Smooth muscle cell (in vitro differentiated cells): Measurements from ENCODE around the gene FAM81A. TPM values are rescaled to one million over a fixed set of nuclear protein-coding genes. Genes with fewer than 3 reads are reported as not detected.

ENCODE experiments used
- DNase-seq: peaks from one replicate; lab custom pipeline; 2025; ENCODE audit not compliant: unreplicated experiment; lab: John Stamatoyannopoulos, UW
- H2AFZ ChIP-seq: fragments of 200-600 bp; sonication (generic); 2 replicates; pipeline ENCODE4 v1.6.0; 2016; ENCODE audit warnings: antibody characterized with exemption, low read depth, mild to moderate bottlenecking
- H3F3A ChIP-seq: fragments of 200-600 bp; sonication (generic); 2 replicates; pipeline ENCODE4 v1.6.0; 2017; ENCODE audit warnings: antibody characterized with exemption, low read depth
- H3K27ac ChIP-seq: fragments of 200-600 bp; sonication (generic); 2 replicates; pipeline ENCODE4 v1.5.1; 2016; ENCODE audit warnings: low read depth, mild to moderate bottlenecking
- H3K27me3 ChIP-seq: fragments of 200-600 bp; sonication (generic); 2 replicates; pipeline ENCODE4 v1.6.1; 2016; ENCODE audit warnings: low read depth, mild to moderate bottlenecking
- H3K36me3 ChIP-seq: fragments of 200-600 bp; sonication (generic); 2 replicates; pipeline ENCODE4 v1.5.1; 2016; ENCODE audit warnings: low read depth
- H3K4me1 ChIP-seq: fragments of 200-600 bp; sonication (generic); 2 replicates; pipeline ENCODE4 v1.5.1; 2016; ENCODE audit warnings: low read depth
- H3K4me2 ChIP-seq: fragments of 200-600 bp; sonication (generic); 2 replicates; pipeline ENCODE4 v1.6.0; 2016; ENCODE audit warnings: mild to moderate bottlenecking
- H3K4me3 ChIP-seq: fragments of 200-600 bp; sonication (generic); 2 replicates; pipeline ENCODE4 v1.5.1; 2016; ENCODE audit warnings: mild to moderate bottlenecking
- H3K79me2 ChIP-seq: fragments of 200-600 bp; sonication (generic); 2 replicates; pipeline ENCODE4 v1.6.0; 2016; ENCODE audit warnings: low read depth, mild to moderate bottlenecking
- H3K9ac ChIP-seq: fragments of 200-600 bp; sonication (generic); 2 replicates; pipeline ENCODE4 v1.6.0; 2016; ENCODE audit warnings: low read depth
- H3K9me3 ChIP-seq: fragments of 200-600 bp; sonication (generic); replicated peaks from 2 replicates; pipeline ENCODE4 v1.5.1; 2016; ENCODE audit warnings: low read depth
- H4K20me1 ChIP-seq: fragments of 200-600 bp; sonication (generic); 2 replicates; pipeline ENCODE4 v1.6.0; 2016; ENCODE audit warnings: low read depth
- CTCF ChIP-seq: fragments of 200-600 bp; sonication (generic); IDR thresholded peaks from 2 replicates; pipeline ENCODE4 v1.5.1; 2017; ENCODE audit warnings: borderline replicate concordance, mild to moderate bottlenecking, antibody characterized with exemption; ENCODE audit not compliant: insufficient read depth, poor library complexity, severe bottlenecking
- WGBS: methylation state at CpG from one replicate; pipeline ENCODE4 v1.1.7; 2016; ENCODE audit warnings: low lambda C conversion rate; 5-methylcytosine and 5-hydroxymethylcytosine counted together
- polyA plus RNA-seq: library from polyadenylated mRNA; unstranded; fragments of >200 nt; fragmentation: Nextera tagmentation; extraction: Ambion mirVana; gene quantifications from 2 replicates; pipeline ENCODE4 v1.2.1, GENCODE V29; 2016
- total RNA-seq: library from RNA; depleted of rRNA; stranded (reverse); fragments of >200 nt; gene quantifications from 2 replicates; pipeline ENCODE4 v1.2.3, GENCODE V29; 2014

FAM81A gene
- total and polyA plus RNA-seq, 2 experiments from 2014 or later, result 0.04 to 1.8 TPM

GRCh38 chr15:59439576-59439975 is 1.6 kb downstream of the FAM81A start:
- Histone ChIP-seq H3K4me2 (no peak overlapping the region), H3K36me3 (no peaks in the 10 kb centered on the region), H3K4me1 (peaks cover 11% of the 10 kb centered on the region), H3K27me3 (peaks cover 60% of the 10 kb centered on the region), H3K27ac (no peak overlapping the region), H3K9me3 (no peaks in the 10 kb centered on the region), H3K9ac (no peak overlapping the region), H3F3A (peaks cover 7% of the 10 kb centered on the region), H3K79me2 (no peaks in the 10 kb centered on the region), H2AFZ (no peak overlapping the region), H3K4me3 (no peak overlapping the region), H4K20me1 (no peaks in the 10 kb centered on the region)
- WGBS, result 77% methylated on average over 7 of the region's 7 CpGs
- TF ChIP-seq CTCF, result no peak
- DNase-seq, result no peak

- no peak overlapping the region for H2AFZ ChIP-seq
- H3K36me3 ChIP-seq, result no peaks in the 10 kb centered on the region
- H3K9me3 ChIP-seq, result no peaks in the 10 kb centered on the region
- H4K20me1 ChIP-seq, result no peaks in the 10 kb centered on the region
- no peak overlapping the region for H3K27ac ChIP-seq
- H3K4me1 ChIP-seq, result peaks cover under 1% of the 10 kb centered on the region
- H3K4me2 ChIP-seq, result no peak overlapping the region
- H3K4me3 ChIP-seq, result no peak overlapping the region
- peaks cover 27% of the 10 kb centered on the region for H3K27me3 ChIP-seq
- no peak overlapping the region for H3K9ac ChIP-seq
- no peaks in the 10 kb centered on the region for H3K79me2 ChIP-seq
- no peak for DNase-seq
- 91% methylated on average over 8 of the region's 8 CpGs for WGBS
- H3F3A ChIP-seq, result peaks cover 4% of the 10 kb centered on the region
- no peak for TF ChIP-seq CTCF
Observed at GRCh38 chr15:59443341-59444072, 5.5 kb downstream of the FAM81A start.

GRCh38 chr15:59444081-59444835 is 6.3 kb downstream of the FAM81A start:
- H3K9me3 ChIP-seq, result no peaks in the 10 kb centered on the region
- no peaks in the 10 kb centered on the region for H4K20me1 ChIP-seq
- H2AFZ ChIP-seq, result no peak overlapping the region
- WGBS, result 87% methylated on average over 11 of the region's 11 CpGs
- no peaks in the 10 kb centered on the region for H3K36me3 ChIP-seq
- no peak for TF ChIP-seq CTCF
- H3K27me3 ChIP-seq, result peaks cover 27% of the 10 kb centered on the region
- no peak for DNase-seq
- no peaks in the 10 kb centered on the region for H3K79me2 ChIP-seq
- no peak overlapping the region for H3K4me2 ChIP-seq
- no peaks in the 10 kb centered on the region for H3K4me1 ChIP-seq
- no peak overlapping the region for H3K27ac ChIP-seq
- no peak overlapping the region for H3K9ac ChIP-seq
- no peaks in the 10 kb centered on the region for H3F3A ChIP-seq
- no peak overlapping the region for H3K4me3 ChIP-seq
